ENCODE results near the gene ZNF343. TPM values are rescaled to one million over a fixed set of nuclear protein-coding genes. Genes with fewer than 3 reads are reported as not detected.
"Not testable (repeated sequence)": the region's sequence is repeated elsewhere in the genome, so short reads cannot be mapped to it uniquely, and the experiment has no call there.

ZNF343 gene
- total RNA-seq, 4 donors from 2014 or later = 11.0 to 16.3 (median 14.2) TPM

GRCh38 chr20:2502808-2503384, 5.8 kb downstream of the ZNF343 start:
- H3K4me3 ChIP-seq (replicated peaks in 1 of 3); H3K9me3 ChIP-seq; DNase-seq; H3K27me3 ChIP-seq; H3K4me1 ChIP-seq; intact Hi-C loops (cut with DNase I); H3K27ac ChIP-seq: not testable (repeated sequence)
- WGBS, 2 donors = 89 to 90% methylated on average over 2 of the region's 2 CpGs
- peaks cover 7 to 17% of the 10 kb centered on the region in 2 donors for H3K36me3 ChIP-seq

- H3K36me3 ChIP-seq = peaks cover 10 to 40% of the 10 kb centered on the region in 2 donors
- H3K4me1 ChIP-seq = no peaks in the 10 kb centered on the region
- no peak for TF ChIP-seq POLR2A (IDR thresholded peaks at IDR 0.05)
- TF ChIP-seq CTCF (IDR thresholded peaks at IDR 0.05) = no peak
- no peak for DNase-seq
- no peak overlapping the region for H3K4me3 ChIP-seq (replicated peaks in 1 of 3)
- H3K9me3 ChIP-seq = no peaks in the 10 kb centered on the region
- intact Hi-C loops (cut with DNase I) = no loop called here
- H3K27me3 ChIP-seq = no peaks in the 10 kb centered on the region
- WGBS, 2 donors = 69 to 72% methylated on average over 4 of the region's 4 CpGs
- no peak overlapping the region for H3K27ac ChIP-seq
Observed at GRCh38 chr20:2485661-2486060, 23.1 kb downstream of the ZNF343 start.

- no peaks in the 10 kb centered on the region for H3K9me3 ChIP-seq
- no peaks in the 10 kb centered on the region for H3K27me3 ChIP-seq
- no peaks in the 10 kb centered on the region for H3K4me1 ChIP-seq
- no peak overlapping the region for H3K27ac ChIP-seq
- no peak for TF ChIP-seq POLR2A (IDR thresholded peaks at IDR 0.05)
- no peak for TF ChIP-seq CTCF (IDR thresholded peaks at IDR 0.05)
- peaks cover 10 to 40% of the 10 kb centered on the region in 2 donors for H3K36me3 ChIP-seq
- no peak for DNase-seq
- WGBS, 2 donors = 95 to 98% methylated on average over 2 of the region's 2 CpGs
- H3K4me3 ChIP-seq (replicated peaks in 1 of 3) = no peak overlapping the region
- intact Hi-C loops (cut with DNase I) = no loop called here
Observed at GRCh38 chr20:2485080-2485479, 23.6 kb downstream of the ZNF343 start.

GRCh38 chr20:2483504-2483903, 25.2 kb downstream of the ZNF343 start:
- intact Hi-C loops (cut with DNase I) = no loop called here
- H3K4me3 ChIP-seq (replicated peaks in 1 of 3) = no peak overlapping the region
- no peaks in the 10 kb centered on the region for H3K27me3 ChIP-seq
- DNase-seq = no peak
- no peak overlapping the region for H3K27ac ChIP-seq
- TF ChIP-seq POLR2A (IDR thresholded peaks at IDR 0.05) (no peak), CTCF (IDR thresholded peaks at IDR 0.05) (no peak)
- WGBS, 2 donors = 93 to 97% methylated on average over 12 of the region's 12 CpGs
- no peaks in the 10 kb centered on the region for H3K9me3 ChIP-seq
- H3K36me3 ChIP-seq = peaks cover 10 to 30% of the 10 kb centered on the region in 2 donors
- no peaks in the 10 kb centered on the region for H3K4me1 ChIP-seq

GRCh38 chr20:2480381-2480780, 28.3 kb downstream of the ZNF343 start:
- no peak for DNase-seq
- peaks cover 10 to 16% of the 10 kb centered on the region in 2 donors for H3K36me3 ChIP-seq
- no peaks in the 10 kb centered on the region for H3K27me3 ChIP-seq
- no peak overlapping the region for H3K4me3 ChIP-seq (replicated peaks in 1 of 3)
- 100% methylated on average over 2 of the region's 2 CpGs for WGBS, 2 donors
- intact Hi-C loops (cut with DNase I) = no loop called here
- H3K27ac ChIP-seq = no peak overlapping the region
- TF ChIP-seq POLR2A (IDR thresholded peaks at IDR 0.05) (no peak), CTCF (IDR thresholded peaks at IDR 0.05) (no peak)
- H3K9me3 ChIP-seq = no peaks in the 10 kb centered on the region
- no peaks in the 10 kb centered on the region for H3K4me1 ChIP-seq

Data from thyroid gland (tissue), 4 donors.